GM13977 (cell line): ENCODE results near the gene CCBE1.

Experiments used
- DNase-seq: peaks from one replicate; pipeline ENCODE4 v3.0.0; 2012; ENCODE audit warnings: low spot score
- in situ Hi-C: fragments of 300-500 bp; cut with MboI; formaldehyde crosslinking; loops from one replicate; pipeline ENCODE4 v1.12.0; 2022; ENCODE audit warnings: low sequenced_read_pairs, low pct_unique_long_range_greater_than_20kb, mixed read lengths, inconsistent platforms; ENCODE audit not compliant: unreplicated experiment
- TF ChIP-seq, protein P1 (sequence below): IDR thresholded peaks from 2 replicates; pipeline ENCODE4 v1.5.1; 2012; ENCODE audit warnings: mild to moderate bottlenecking, control low read depth; ENCODE audit not compliant: insufficient read depth; ENCODE audit errors: extremely low read depth, missing control alignments

CCBE1 gene

GRCh38 chr18:59736061-59736460, 38.8 kb upstream of the CCBE1 start:
- TF ChIP-seq, protein P1, sequence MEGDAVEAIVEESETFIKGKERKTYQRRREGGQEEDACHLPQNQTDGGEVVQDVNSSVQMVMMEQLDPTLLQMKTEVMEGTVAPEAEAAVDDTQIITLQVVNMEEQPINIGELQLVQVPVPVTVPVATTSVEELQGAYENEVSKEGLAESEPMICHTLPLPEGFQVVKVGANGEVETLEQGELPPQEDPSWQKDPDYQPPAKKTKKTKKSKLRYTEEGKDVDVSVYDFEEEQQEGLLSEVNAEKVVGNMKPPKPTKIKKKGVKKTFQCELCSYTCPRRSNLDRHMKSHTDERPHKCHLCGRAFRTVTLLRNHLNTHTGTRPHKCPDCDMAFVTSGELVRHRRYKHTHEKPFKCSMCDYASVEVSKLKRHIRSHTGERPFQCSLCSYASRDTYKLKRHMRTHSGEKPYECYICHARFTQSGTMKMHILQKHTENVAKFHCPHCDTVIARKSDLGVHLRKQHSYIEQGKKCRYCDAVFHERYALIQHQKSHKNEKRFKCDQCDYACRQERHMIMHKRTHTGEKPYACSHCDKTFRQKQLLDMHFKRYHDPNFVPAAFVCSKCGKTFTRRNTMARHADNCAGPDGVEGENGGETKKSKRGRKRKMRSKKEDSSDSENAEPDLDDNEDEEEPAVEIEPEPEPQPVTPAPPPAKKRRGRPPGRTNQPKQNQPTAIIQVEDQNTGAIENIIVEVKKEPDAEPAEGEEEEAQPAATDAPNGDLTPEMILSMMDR, result no peak
- in situ Hi-C loops, result no loop called here
- no peak for DNase-seq

DNA sequence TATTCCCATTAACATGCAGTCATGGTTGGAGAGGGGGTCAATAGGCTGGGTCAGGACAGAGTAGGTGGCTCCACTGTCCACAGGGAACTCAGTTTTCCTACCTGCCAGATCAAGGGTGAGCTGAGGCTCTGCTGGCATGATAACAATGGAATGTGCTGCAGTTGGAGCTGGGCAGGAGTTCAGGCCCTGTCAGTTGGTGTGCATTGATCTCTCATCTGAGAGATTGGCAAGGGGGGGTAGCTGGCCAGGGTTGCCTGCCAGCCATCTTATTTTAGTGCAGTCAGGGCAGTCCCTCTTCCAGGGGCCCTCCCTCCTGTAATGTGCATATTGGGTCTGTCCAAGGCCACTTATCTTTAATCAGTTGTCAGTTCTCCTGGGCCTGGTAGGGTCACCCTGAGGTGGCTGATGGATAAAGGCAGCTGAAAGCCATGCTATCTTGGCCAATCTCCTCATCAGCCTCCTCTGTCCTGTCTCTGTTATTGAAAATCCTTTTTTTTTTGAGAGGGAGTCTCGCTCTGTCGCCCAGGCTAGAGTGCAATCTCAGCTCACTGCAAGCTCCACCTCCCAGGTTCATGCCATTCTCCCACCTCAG, 38.1 kb upstream of the CCBE1 start:
- TF ChIP-seq, protein P1, result no peak
- in situ Hi-C loops, result no loop called here
- DNase-seq, result no peak

GRCh38 chr18:59733421-59733820, 36.2 kb upstream of the CCBE1 start:
- in situ Hi-C loops, result no loop called here
- no peak for DNase-seq
- TF ChIP-seq, protein P1, result no peak

DNA sequence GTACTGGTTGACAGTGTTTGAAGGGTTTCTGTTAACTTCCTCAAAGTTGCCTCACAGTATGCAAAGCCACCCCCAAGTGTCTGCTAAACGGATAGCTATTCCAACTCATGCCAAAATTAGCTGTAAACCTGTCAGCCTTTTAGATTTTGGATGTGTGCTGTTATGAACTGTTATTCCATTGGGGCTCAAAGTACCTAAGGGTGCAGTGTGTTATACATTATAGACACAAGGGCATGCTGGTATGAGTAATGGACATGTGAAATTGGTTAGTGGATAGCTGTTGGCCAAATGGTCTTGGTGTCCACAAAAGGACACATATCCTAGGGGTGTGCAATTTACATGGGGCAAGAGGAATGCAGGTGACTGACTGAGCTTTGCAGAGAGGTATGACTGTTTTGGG, 33.7 kb upstream of the CCBE1 start:
- in situ Hi-C loops, result no loop called here
- TF ChIP-seq, protein P1, result no peak
- no peak for DNase-seq

- in situ Hi-C loops, result no loop called here
Measured at GRCh38 chr18:59729781-59730180, 32.6 kb upstream of the CCBE1 start.

DNA sequence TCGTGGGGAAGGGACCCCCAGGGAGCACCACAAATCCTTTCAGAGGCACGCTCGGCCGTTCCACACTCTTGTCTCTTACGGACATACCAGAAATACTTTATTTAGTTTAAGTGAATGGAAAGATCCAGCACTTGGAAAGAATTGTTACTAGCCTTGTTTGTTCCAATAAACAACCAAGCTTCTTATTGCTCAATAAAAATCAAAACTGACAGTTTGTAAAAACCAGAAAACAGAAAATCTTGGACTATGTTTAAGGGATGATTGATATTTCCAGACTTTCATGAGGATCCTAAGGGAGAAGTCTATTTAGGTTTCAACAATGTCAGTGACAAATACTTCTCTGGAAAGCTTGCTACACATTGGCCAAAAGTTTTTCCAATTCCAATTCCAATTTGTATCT, 31.6 kb upstream of the CCBE1 start:
- DNase-seq, result no peak
- in situ Hi-C loops, result no loop called here
- TF ChIP-seq, protein P1, result no peak

More at GRCh38 chr18:59729781-59730180, 32.6 kb upstream of the CCBE1 start:
- TF ChIP-seq, protein P1, result no peak
- no peak for DNase-seq
